SJSA1 (cell line): ENCODE data around the gene CDHR2. TPM values are rescaled to one million over a fixed set of nuclear protein-coding genes. Genes with fewer than 3 reads are reported as not detected.
"Not testable (repeated sequence)": the region's sequence is repeated elsewhere in the genome, so short reads cannot be mapped to it uniquely, and the experiment has no call there.

Experiments
- DNase-seq, 2 experiments: peaks; one replicate each; pipeline ENCODE4 v3.0.0-alpha.2; 2015 to 2020; ENCODE audit warnings: low spot score in 2 of 2, low read depth in 1 of 2
- H3K27ac ChIP-seq: fragments of 250-450 bp; sonication (Bioruptor Pico); 2 replicates; pipeline ENCODE4 v1.5.1; 2020; ENCODE audit warnings: mild to moderate bottlenecking, moderate library complexity
- H3K27me3 ChIP-seq: fragments of 250-450 bp; sonication (Bioruptor Pico); replicated peaks from 2 replicates; pipeline ENCODE4 v1.5.1; 2020; ENCODE audit warnings: mild to moderate bottlenecking, moderate library complexity
- H3K36me3 ChIP-seq: fragments of 250-450 bp; sonication (Bioruptor Pico); 2 replicates; pipeline ENCODE4 v1.5.1; 2020; ENCODE audit warnings: mild to moderate bottlenecking
- H3K4me1 ChIP-seq: fragments of 250-450 bp; sonication (Bioruptor Pico); replicated peaks from 2 replicates; pipeline ENCODE4 v1.6.1; 2021; ENCODE audit warnings: mild to moderate bottlenecking
- H3K4me3 ChIP-seq: fragments of 250-450 bp; sonication (Bioruptor Pico); 2 replicates; pipeline ENCODE4 v1.5.1; 2020; ENCODE audit warnings: mild to moderate bottlenecking
- H3K9me3 ChIP-seq: fragments of 250-450 bp; sonication (Bioruptor Pico); replicated peaks from 2 replicates; pipeline ENCODE4 v1.5.1; 2020; ENCODE audit warnings: mild to moderate bottlenecking
- total RNA-seq: library from RNA; depleted of rRNA; stranded (reverse); fragments of >200 nt; shearing (Covaris generic); gene quantifications from 2 replicates; pipeline ENCODE4 v1.2.3, GENCODE V29; 2014

CDHR2 gene
- total RNA-seq, 1 experiment from 2014 or later: not detected

DNA sequence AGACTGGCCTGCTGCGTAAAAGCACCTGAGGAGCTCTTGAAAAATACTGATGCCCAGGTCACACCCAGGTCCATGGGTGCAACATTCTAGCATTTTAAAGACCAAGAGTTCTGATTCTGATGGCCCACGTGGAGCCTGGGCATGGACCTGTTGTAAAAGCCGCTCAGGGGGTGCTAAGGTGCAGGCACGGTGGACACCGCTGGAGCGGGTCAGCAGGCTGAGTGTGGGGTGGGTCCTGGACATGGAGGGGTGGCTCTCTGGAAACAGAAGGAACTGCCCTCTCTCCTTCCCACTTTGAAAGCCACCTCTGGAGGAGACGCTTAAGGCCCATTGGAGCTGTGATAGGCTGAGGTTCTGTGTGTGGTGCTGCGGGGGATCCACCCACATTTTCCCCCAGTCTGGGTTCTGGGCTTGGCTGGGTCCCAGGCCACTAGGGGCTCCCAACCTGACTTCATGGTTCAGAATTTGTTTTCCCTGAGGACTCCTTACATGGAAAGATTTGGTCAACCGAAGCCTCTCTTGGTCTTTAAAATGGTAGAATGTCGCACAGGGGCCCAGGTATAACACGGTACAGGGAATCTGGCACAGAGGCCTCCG is 44.2 kb downstream of the CDHR2 start:
- Histone ChIP-seq H3K36me3 (peaks cover 13% of the 10 kb centered on the region), H3K4me1 (no peaks in the 10 kb centered on the region), H3K4me3 (no peak overlapping the region), H3K27ac (no peak overlapping the region), H3K27me3 (no peaks in the 10 kb centered on the region), H3K9me3 (peaks cover 11% of the 10 kb centered on the region)
- DNase-seq: no peak

DNA sequence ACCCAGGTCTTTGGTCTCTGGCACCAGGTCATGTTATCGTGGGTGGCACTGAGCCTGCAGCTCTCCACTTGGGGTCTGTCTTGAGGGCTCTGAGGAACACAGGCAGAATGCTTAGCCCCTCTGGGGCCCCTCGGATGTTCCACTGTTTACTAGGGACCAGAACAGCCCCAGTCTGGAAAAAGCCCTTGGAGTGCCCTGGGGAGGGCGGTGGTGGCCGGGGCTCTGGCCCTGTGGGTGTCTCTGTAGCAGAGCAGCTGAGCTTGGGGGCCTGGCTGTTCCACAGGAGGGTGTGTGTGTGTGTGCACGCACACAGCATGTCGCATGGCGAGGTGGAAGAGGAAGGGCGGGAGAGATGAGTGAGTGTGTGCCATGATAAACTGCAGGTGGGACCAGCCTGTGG is 45.4 kb downstream of the CDHR2 start:
- Histone ChIP-seq H3K4me1 (no peaks in the 10 kb centered on the region), H3K9me3 (peaks cover 11% of the 10 kb centered on the region), H3K27me3 (no peaks in the 10 kb centered on the region), H3K4me3 (no peak overlapping the region), H3K27ac (no peak overlapping the region), H3K36me3 (peaks cover 15% of the 10 kb centered on the region)
- DNase-seq: no peak

DNA sequence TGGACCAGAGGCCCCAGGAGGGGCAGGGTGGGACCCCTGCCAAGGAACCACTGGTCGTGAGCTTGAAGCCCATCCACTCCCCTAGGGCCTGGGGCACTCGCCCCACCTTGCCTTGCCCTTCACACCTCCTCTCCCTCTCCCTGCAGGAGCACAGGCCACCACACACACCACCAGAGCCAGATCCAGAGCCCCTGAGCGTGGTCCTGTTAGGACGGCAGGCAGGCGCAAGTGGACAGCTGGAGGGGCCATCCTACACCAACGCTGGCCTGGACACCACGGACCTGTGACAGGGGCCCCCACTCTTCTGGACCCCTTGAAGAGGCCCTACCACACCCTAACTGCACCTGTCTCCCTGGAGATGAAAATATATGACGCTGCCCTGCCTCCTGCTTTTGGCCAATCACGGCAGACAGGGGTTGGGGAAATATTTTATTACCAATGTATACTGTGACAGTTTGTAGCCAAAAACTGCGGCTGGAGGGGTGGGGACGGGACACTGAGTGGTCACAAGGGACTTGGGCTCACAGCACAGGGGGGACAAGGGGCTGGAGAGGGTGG is 46.3 kb downstream of the CDHR2 start:
- no peak for DNase-seq
- no peak overlapping the region for H3K27ac ChIP-seq
- no peak overlapping the region for H3K4me3 ChIP-seq
- peaks cover 15% of the 10 kb centered on the region for H3K36me3 ChIP-seq
- no peaks in the 10 kb centered on the region for H3K4me1 ChIP-seq
- peaks cover 8% of the 10 kb centered on the region for H3K9me3 ChIP-seq
- no peaks in the 10 kb centered on the region for H3K27me3 ChIP-seq

DNA sequence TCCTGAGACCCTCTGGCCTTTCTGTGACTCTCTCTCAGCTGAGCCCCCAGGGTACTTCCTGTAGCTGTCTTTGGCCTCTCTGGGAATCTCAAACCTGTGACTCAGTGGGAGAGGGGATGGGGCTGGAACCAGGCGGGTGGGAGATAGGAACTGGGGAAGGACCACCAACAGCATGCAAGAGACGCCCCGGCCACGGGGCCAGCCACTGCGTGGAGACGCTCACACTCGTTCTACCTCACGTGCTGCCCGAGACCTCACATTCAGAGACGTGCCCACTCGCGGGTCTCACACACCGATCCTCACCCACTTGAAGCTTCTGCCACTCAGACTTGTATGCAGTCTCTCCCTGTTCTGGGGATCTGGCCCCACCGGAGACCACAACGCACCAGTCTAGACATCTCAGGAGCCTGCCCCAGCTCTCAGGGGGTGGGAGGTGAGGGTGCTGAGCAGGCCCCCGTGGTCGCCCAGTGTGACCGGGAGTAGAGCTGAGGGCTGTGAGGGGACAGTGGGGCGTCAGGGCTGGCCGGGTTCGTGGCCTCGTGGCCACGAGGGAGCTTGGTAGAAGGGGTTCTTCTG is 47.0 kb downstream of the CDHR2 start:
- Histone ChIP-seq H3K4me1 (no peaks in the 10 kb centered on the region), H3K9me3 (peaks cover 2% of the 10 kb centered on the region), H3K36me3 (peaks cover 13% of the 10 kb centered on the region)

DNA sequence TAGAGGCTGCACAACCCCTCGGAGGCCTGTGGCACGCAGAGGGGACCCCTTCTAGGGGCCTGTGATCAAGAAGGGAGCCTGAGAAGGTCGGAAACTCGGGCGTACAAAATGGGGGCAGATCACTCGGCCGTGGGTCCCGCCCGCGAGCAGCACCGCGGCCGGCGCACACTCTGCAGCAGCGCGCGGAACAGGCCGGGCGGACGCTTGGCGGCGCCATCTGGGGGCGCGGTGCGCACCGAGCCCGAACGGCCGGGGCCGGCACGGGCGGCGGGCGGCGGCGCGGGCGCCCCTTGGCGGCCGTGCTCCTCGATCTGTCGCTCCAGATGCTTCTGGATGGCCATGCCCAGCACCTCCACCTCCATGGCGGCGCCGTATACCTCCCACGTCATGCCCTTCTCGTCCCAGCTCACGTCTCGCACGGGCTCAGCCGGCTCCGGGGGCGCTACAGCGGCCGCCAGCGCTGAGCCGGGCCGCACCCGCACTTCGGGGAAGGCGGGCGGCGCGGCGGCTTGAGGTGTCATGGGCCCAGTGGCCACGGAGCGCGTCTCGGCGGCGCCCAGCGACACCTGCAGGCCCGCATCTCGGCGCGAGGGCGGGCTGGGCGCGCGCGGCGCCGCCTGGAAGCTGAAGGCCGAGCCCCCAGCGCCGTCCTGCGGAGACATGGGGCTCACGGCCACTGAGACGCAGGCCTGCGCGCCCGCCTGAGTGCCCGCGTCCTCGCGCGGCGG is 47.7 kb downstream of the CDHR2 start:
- no peak overlapping the region for H3K4me3 ChIP-seq
- no peaks in the 10 kb centered on the region for H3K4me1 ChIP-seq
- DNase-seq: no peak
- H3K27ac ChIP-seq: no peak overlapping the region
- no peaks in the 10 kb centered on the region for H3K27me3 ChIP-seq
- H3K36me3 ChIP-seq: peaks cover 9% of the 10 kb centered on the region; the same call in 1 of the 2 replicates
- H3K9me3 ChIP-seq: no peaks in the 10 kb centered on the region

More for the DNA sequence above, 47.0 kb downstream of the CDHR2 start:
- Histone ChIP-seq H3K4me3 (no peak overlapping the region), H3K27ac (no peak overlapping the region), H3K27me3 (no peaks in the 10 kb centered on the region)
- no peak for DNase-seq

DNA sequence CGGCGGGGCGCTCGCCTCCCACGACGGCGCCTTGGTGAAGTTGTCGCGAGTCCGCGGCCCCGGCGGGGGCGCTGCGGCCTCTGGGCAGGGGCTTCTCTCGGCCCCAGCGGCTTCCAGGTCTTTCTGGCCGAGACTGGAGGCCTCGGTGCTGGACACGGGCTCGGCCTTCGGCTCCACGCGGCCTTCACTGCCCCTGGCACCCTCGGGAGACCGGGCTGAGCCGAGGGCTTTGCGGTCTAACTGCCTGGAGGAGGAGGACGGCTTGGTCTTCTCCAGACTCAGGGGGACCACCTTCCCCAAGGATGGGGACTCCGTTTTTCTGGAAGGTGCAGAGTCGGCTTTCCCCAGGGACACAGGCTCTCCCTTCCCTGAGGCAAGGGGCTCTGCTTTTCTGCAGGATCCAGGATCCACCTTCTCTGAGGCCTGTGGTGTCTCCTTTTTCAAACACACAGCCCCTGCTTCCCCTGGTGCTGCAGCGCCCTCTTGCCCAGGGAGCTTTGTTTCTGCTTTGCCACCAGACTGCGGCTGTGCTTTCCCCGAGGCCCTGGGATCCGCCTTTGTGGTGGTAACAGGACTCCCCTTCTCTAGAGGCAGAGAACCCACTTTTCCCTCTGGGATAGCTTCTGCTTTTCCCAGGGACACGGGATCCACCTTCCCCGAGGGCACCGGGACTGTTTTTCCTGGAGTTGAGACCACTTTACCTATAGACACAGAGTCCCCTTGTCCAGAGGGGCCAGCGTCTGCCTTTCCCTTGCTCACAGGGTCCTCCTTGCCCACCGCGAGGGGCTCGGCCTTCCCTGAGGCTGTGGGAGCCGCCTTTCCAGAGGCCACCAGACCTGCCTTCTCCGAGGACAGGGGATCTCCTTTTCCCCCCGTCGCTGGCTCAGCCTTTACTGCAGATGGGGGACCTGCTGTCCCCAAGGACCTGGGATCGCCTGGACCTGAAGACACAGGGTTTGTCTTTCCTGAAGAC is 48.6 kb downstream of the CDHR2 start:
- Histone ChIP-seq H3K27ac (no peak overlapping the region), H3K4me3 (no peak overlapping the region), H3K4me1 (no peaks in the 10 kb centered on the region), H3K9me3 (no peaks in the 10 kb centered on the region), H3K27me3 (no peaks in the 10 kb centered on the region), H3K36me3 (peaks cover 9% of the 10 kb centered on the region; the same call in 1 of the 2 replicates)
- no peak for DNase-seq

DNA sequence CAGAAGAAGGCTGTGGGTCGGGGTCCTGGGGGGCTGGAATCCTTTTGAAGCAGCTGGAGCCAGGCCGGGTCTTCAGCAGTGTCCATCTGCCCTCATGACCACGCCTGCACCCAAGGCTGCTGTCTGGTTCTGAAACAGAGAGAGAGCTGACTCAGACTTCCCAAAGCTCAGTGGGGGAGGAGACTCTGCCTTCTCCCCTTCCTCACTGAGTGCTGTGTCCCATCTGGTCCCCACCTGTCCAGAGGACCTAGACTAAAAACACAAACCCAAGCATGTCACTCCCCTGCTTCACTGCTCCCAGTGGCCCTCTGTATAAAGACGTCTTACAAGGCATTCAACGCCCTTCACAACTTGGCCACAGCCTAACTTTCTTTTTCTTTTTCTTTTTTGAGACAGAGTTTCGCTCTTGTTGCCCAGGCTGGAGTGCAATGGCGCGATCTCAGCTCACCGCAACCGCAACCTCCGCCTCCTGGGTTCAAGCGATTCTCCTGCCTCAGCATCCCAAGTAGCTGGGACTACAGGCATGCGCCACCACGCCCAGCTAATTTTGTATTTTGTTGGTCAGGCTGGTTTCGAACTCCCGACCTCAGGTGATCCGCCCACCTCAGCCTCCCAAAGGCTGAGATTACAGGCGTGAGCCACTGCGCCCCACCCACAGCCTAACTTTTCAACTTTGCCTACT is 50.7 kb downstream of the CDHR2 start:
- not testable (repeated sequence) for H3K27ac ChIP-seq, H3K4me3 ChIP-seq, H3K9me3 ChIP-seq, H3K36me3 ChIP-seq, H3K4me1 ChIP-seq, DNase-seq, H3K27me3 ChIP-seq

DNA sequence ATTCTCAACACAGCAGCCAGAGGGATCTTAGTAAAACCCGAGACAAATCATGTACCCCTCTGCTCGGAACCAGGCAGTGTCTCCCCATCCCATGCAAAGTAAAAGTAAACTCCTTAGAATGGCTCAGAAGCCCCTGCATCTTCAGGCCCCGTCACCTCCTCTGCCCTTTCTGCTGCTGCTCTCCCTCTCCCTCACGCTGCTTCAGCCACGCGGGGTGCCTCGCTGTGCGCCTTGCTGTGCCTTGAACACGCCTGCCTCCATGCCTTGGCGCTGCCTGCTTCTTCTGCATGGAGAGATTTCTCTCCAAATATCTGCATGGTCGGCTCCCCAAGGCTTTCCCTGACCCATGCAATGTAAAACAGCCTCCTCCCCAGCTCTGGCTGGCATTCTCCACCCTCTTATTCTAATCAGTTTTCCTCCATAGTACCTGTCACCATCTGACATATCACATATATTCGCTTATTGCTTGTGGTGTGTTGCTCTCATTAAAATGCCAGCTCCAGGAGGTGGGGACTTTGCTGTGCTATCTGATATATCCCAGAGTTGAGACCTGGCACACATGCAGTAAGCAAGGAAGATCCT is 52.9 kb downstream of the CDHR2 start:
- H3K9me3 ChIP-seq: no peaks in the 10 kb centered on the region
- H3K27ac ChIP-seq: no peak overlapping the region
- H3K4me1 ChIP-seq: no peaks in the 10 kb centered on the region
- H3K4me3 ChIP-seq: no peak overlapping the region
- no peaks in the 10 kb centered on the region for H3K27me3 ChIP-seq
- no peak for DNase-seq
- peaks cover 9% of the 10 kb centered on the region; the same call in 1 of the 2 replicates for H3K36me3 ChIP-seq

DNA sequence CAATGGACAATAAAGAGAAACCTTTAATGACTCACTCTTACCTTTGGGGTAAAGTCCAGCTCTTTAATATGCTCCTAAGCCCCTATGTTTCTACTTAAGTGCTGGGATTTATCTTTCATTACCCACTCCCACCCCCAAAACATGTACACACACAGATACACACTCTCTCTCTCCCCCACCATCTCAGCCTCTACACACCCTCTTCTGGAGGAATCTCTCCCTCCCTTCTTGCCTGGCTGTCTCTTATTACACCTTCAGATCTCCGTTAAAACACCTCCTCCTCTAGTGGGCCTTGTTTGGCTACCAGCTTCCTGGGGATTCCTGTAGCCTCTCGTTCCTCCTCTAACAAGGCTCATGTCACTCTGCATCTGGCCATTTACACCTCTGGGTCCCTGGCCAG is 53.9 kb downstream of the CDHR2 start:
- no peak overlapping the region for H3K27ac ChIP-seq
- no peaks in the 10 kb centered on the region for H3K4me1 ChIP-seq
- H3K36me3 ChIP-seq: peaks cover 5% of the 10 kb centered on the region; the same call in 1 of the 2 replicates
- no peaks in the 10 kb centered on the region for H3K9me3 ChIP-seq
- no peak for DNase-seq
- H3K27me3 ChIP-seq: no peaks in the 10 kb centered on the region
- no peak overlapping the region for H3K4me3 ChIP-seq

DNA sequence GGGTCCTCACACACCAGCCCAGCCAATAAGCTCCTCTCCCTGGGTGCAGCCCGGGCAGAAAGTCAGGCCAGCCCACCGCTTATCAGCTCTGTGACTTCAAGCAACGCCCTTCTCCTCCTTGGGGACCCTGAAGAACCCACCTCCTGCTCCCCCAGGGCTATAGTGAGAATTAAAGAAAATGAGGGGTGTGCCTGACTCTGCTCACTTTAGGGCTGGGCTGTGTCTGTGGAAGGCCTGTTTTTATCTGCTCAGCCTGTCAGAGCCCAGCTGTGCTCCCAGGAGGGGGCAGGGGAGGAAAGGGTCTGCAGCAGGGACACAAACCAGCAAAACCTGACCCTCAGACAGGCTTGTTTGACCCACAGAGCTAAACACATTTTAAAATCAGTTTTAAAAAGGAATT is 56.9 kb downstream of the CDHR2 start:
- no peak for DNase-seq
- no peaks in the 10 kb centered on the region; the same call in none of the 2 replicates for H3K36me3 ChIP-seq

DNA sequence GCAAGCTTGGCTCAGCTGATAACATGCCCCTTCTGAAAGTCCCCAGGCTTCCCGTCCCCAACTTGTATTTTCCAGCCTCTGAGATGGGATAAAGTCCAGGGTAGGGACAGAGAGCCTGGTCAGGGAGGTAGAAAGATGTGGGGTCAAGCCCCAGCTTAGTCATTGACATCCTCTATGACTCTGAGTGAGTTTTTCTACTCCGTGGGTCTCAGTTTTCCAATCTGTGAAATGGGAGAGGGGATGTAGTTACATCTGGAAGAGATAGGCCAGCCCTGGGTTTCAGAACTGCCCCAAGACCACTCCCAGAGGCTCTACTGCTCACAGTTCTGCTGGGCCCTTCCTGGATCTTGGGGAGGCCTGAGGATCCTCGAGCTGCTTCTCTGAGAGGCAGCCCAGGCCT is 57.7 kb downstream of the CDHR2 start:
- Histone ChIP-seq H3K4me1 (peaks cover 13% of the 10 kb centered on the region), H3K36me3 (no peaks in the 10 kb centered on the region; the same call in none of the 2 replicates), H3K27ac (no peak overlapping the region), H3K9me3 (no peaks in the 10 kb centered on the region), H3K27me3 (no peaks in the 10 kb centered on the region), H3K4me3 (no peak overlapping the region)
- no peak for DNase-seq

More for the DNA sequence above, 56.9 kb downstream of the CDHR2 start:
- Histone ChIP-seq H3K4me3 (no peak overlapping the region), H3K4me1 (peaks cover 13% of the 10 kb centered on the region), H3K27me3 (no peaks in the 10 kb centered on the region), H3K9me3 (no peaks in the 10 kb centered on the region), H3K27ac (no peak overlapping the region)

DNA sequence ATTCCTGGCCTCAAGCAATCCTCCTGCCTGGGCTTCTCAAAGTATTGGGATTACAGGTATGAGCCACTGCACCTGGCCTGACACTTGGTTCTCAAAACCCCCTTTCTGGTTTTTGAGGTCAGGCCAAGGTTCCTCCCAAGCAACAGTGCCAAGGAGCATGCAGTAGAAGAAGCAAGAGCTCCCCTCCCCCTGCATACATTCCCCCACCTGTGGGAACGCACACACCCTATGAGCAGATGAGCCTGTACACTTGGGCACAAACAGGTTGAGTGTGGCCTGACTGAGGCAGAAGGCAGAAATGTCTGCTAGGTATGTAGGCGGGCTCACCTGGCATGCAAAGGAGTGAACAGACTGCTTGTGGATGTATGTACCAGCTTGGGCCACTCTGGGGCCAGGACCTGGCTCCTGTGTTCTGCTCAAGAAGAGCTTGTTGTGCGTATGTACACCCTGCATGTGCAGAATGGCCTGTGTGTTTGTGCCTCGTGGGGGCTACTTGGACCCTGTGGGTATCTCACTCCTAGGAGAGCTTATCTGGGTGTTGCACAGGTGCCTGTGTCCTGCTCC is 59.1 kb downstream of the CDHR2 start:
- Histone ChIP-seq H3K36me3 (no peaks in the 10 kb centered on the region; the same call in none of the 2 replicates), H3K4me1 (peaks cover 13% of the 10 kb centered on the region), H3K4me3 (no peak overlapping the region), H3K27me3 (no peaks in the 10 kb centered on the region), H3K9me3 (no peaks in the 10 kb centered on the region), H3K27ac (no peak overlapping the region)
- DNase-seq: no peak
